ENCODE measurements around the gene LEFTY2. TPM values are rescaled to one million over a fixed set of nuclear protein-coding genes. Genes with fewer than 3 reads are reported as not detected.

Gene LEFTY2
- total and polyA plus RNA-seq, 9 of the 15 experiments (the other 6 are each of a cell fraction or from before 2014, with no cell fraction given): 0.04 to 0.14 TPM; not detected in 7

- TF ChIP-seq SAFB (IDR thresholded peaks at IDR 0.05; ENCODE audit: borderline replicate concordance, low read depth, low read length) (no peak), DDX20 (tag; IDR thresholded peaks at IDR 0.05; ENCODE audit: low read depth) (no peak), ZNF175 (CRISPR knock-in tag; IDR thresholded peaks at IDR 0.05; ENCODE audit: low read depth) (no peak), ZNF184 (CRISPR knock-in tag; IDR thresholded peaks at IDR 0.05) (no peak), ZBTB7A (IDR thresholded peaks at IDR 0.05; ENCODE audit: borderline replicate concordance, control insufficient read depth, low read depth, low read length) (0 out of 2 replicates have a peak, but pooled peaks have one; percentile 45), HDAC3 (IDR thresholded peaks at IDR 0.05; ENCODE audit: borderline replicate concordance, partially characterized antibody) (no peak), ARNT (IDR thresholded peaks at IDR 0.05) (no peak), ZNF764 (CRISPR knock-in tag; IDR thresholded peaks at IDR 0.05; ENCODE audit: low read depth) (no peak), ZNF24 (IDR thresholded peaks at IDR 0.05) (0 out of 2 replicates have a peak, but pooled peaks have one; percentile 38), PCBP2 (IDR thresholded peaks at IDR 0.05; ENCODE audit: low read depth, low read length, poor library complexity, severe bottlenecking) (no peak), ETV6 (IDR thresholded peaks at IDR 0.05; ENCODE audit: borderline replicate concordance in 1 of 2, low read depth in 2 of 2, low read length in 1 of 2) (no peak; a peak in 1 of 4 replicates), ETV6 (CRISPR knock-in tag; IDR thresholded peaks at IDR 0.05; ENCODE audit: borderline replicate concordance) (no peak), PYGO2 (tag; IDR thresholded peaks at IDR 0.05) (no peak), ZFX (CRISPR knock-in tag; IDR thresholded peaks at IDR 0.05) (peak; percentile 79), RBM17 (IDR thresholded peaks at IDR 0.05; ENCODE audit: borderline replicate concordance, low read depth, low read length) (no peak), ZNF277 (CRISPR knock-in tag; IDR thresholded peaks at IDR 0.05; ENCODE audit: borderline replicate concordance) (no peak)
- TF ChIP-seq, protein P1, sequence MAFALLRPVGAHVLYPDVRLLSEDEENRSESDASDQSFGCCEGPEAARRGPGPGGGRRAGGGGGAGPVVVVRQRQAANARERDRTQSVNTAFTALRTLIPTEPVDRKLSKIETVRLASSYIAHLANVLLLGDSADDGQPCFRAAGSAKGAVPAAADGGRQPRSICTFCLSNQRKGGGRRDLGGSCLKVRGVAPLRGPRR (CRISPR knock-in tag; IDR thresholded peaks at IDR 0.05): no peak
- TF ChIP-seq, protein P2, sequence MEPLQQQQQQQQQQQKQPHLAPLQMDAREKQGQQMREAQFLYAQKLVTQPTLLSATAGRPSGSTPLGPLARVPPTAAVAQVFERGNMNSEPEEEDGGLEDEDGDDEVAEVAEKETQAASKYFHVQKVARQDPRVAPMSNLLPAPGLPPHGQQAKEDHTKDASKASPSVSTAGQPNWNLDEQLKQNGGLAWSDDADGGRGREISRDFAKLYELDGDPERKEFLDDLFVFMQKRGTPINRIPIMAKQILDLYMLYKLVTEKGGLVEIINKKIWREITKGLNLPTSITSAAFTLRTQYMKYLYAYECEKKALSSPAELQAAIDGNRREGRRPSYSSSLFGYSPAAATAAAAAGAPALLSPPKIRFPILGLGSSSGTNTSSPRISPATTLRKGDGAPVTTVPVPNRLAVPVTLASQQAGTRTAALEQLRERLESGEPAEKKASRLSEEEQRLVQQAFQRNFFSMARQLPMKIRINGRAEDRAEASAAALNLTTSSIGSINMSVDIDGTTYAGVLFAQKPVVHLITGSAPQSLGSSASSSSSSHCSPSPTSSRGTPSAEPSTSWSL (CRISPR knock-in tag; IDR thresholded peaks at IDR 0.05; ENCODE audit: borderline replicate concordance): no peak
- TF ChIP-seq, protein P3, sequence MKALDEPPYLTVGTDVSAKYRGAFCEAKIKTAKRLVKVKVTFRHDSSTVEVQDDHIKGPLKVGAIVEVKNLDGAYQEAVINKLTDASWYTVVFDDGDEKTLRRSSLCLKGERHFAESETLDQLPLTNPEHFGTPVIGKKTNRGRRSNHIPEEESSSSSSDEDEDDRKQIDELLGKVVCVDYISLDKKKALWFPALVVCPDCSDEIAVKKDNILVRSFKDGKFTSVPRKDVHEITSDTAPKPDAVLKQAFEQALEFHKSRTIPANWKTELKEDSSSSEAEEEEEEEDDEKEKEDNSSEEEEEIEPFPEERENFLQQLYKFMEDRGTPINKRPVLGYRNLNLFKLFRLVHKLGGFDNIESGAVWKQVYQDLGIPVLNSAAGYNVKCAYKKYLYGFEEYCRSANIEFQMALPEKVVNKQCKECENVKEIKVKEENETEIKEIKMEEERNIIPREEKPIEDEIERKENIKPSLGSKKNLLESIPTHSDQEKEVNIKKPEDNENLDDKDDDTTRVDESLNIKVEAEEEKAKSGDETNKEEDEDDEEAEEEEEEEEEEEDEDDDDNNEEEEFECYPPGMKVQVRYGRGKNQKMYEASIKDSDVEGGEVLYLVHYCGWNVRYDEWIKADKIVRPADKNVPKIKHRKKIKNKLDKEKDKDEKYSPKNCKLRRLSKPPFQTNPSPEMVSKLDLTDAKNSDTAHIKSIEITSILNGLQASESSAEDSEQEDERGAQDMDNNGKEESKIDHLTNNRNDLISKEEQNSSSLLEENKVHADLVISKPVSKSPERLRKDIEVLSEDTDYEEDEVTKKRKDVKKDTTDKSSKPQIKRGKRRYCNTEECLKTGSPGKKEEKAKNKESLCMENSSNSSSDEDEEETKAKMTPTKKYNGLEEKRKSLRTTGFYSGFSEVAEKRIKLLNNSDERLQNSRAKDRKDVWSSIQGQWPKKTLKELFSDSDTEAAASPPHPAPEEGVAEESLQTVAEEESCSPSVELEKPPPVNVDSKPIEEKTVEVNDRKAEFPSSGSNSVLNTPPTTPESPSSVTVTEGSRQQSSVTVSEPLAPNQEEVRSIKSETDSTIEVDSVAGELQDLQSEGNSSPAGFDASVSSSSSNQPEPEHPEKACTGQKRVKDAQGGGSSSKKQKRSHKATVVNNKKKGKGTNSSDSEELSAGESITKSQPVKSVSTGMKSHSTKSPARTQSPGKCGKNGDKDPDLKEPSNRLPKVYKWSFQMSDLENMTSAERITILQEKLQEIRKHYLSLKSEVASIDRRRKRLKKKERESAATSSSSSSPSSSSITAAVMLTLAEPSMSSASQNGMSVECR (CRISPR knock-in tag; IDR thresholded peaks at IDR 0.05): peak; percentile 97
Measured at GRCh38 chr1:225923692-225924555, 17.1 kb downstream of the LEFTY2 start, which contains the start of gene PYCR2 (continued).
